ENCODE results near the gene WDR4.
"Not testable (repeated sequence)": the region's sequence is repeated elsewhere in the genome, so short reads cannot be mapped to it uniquely, and the experiment has no call there.

WDR4 gene

GRCh38 chr21:42892931-42893755 lies 13.8 kb upstream of the WDR4 start, which contains the start of gene NDUFV3:
NDUFV3 (plus strand) TSS chr21:42893309; CDS start chr21:42893334, 25 bp downstream.
- no peak for TF ChIP-seq CTCF (IDR thresholded peaks at IDR 0.05; ENCODE audit: low read depth, low read length)
- H3K4me3 ChIP-seq (ENCODE audit: low read depth, low read length) = peak within 1 kb of the TSS; percentile 95

- peak overlapping the region; percentile 95 for H3K4me3 ChIP-seq (ENCODE audit: low read depth, low read length)
- TF ChIP-seq CTCF (IDR thresholded peaks at IDR 0.05; ENCODE audit: low read depth, low read length) = no peak
Observed at GRCh38 chr21:42892582-42892930, 13.2 kb upstream of the WDR4 start.

DNA sequence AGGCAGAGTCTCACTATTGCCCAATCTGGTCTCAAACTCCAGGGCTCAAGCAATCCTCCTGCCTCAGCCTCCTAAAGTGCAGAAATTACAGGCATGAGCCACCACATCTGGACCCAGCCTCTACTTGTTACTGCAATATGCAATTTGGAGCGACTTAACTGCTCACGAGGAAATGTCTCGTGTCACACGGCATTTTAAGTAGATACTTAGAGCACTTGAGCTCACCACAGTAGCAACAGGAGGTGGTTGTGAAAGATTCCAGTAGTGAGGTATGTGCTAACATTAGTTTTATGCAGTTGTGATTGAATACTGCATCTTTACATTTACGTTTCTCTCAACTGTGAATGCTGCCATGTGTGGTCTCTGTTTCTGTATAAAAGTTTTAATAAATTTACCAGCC lies 8.0 kb upstream of the WDR4 start:
- H3K4me3 ChIP-seq (ENCODE audit: low read depth, low read length) = no peak overlapping the region
- no peak for TF ChIP-seq CTCF (IDR thresholded peaks at IDR 0.05; ENCODE audit: low read depth, low read length)

- H3K4me3 ChIP-seq (ENCODE audit: low read depth, low read length) = no peak overlapping the region
- TF ChIP-seq CTCF (IDR thresholded peaks at IDR 0.05; ENCODE audit: low read depth, low read length) = no peak
Observed at GRCh38 chr21:42883921-42884320, 4.6 kb upstream of the WDR4 start.

DNA sequence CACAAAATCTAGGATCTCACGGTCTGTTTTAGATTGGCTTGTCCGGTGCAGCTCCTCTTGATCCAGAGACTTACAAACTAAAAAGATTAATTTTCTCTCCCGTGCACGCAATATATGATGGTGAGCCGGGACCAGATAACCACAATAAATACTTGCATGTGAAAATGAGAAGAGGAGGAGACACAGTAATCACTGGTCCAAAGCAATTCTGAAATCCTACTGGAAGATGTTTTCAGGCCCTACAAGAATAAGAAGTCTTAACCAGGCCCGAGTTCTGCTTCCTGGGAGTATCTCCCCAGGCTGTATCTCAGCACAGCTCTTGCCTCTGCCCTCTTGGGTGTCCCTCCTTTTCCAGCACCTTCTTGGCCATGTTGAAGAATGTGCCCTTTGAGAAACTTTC lies 1.0 kb upstream of the WDR4 start:
- peak overlapping the region; percentile 90 for H3K4me3 ChIP-seq (ENCODE audit: low read depth, low read length)
- TF ChIP-seq CTCF (IDR thresholded peaks at IDR 0.05; ENCODE audit: low read depth, low read length) = no peak

DNA sequence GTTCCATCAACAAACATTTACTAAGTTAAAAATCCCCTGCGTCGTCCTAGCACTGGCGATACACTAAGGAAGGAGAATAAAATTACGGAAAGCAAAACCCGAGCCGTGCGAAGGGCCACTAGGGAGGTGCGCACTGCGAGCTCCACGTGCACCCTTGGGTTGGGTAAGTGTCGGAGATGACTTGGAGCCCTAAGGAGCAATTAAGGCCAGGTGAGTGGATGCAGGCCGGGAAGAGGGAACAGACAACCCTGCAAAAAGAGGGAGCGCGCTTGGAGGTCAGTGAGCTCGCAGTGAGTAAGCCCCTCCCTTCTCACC lies 704 bp downstream of the WDR4 start:
- peak overlapping the region; percentile 90 for H3K4me3 ChIP-seq (ENCODE audit: low read depth, low read length)
- no peak for TF ChIP-seq CTCF (IDR thresholded peaks at IDR 0.05; ENCODE audit: low read depth, low read length)

GRCh38 chr21:42875811-42876210 lies 3.5 kb downstream of the WDR4 start:
- not testable (repeated sequence) for H3K4me3 ChIP-seq (ENCODE audit: low read depth, low read length)

DNA sequence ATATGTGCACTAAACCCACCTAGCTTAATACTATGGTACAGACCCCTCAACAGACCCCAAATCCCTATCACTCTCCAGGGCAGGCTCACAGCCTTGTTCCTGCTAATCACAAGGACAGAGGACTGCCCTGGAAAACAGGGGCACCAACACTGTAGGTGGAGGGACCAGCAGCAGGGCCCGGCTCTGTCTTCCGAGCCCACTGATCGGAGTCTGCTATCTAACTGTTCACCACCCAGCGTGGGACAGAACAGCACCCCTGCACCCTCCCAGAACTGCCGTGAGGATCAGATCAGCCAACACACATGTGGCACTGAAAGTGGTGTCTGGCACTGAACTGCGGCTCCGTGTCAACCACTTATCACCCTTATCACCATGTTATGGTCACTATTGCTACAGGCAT lies 6.2 kb downstream of the WDR4 start:
- no peak overlapping the region for H3K4me3 ChIP-seq (ENCODE audit: low read depth, low read length)
- no peak for TF ChIP-seq CTCF (IDR thresholded peaks at IDR 0.05; ENCODE audit: low read depth, low read length)
